ENCODE data around the gene OPCML. TPM values are rescaled to one million over a fixed set of nuclear protein-coding genes. Genes with fewer than 3 reads are reported as not detected.

Gene OPCML
- total RNA-seq, 1 experiment from 2014 or later: not detected

DNA sequence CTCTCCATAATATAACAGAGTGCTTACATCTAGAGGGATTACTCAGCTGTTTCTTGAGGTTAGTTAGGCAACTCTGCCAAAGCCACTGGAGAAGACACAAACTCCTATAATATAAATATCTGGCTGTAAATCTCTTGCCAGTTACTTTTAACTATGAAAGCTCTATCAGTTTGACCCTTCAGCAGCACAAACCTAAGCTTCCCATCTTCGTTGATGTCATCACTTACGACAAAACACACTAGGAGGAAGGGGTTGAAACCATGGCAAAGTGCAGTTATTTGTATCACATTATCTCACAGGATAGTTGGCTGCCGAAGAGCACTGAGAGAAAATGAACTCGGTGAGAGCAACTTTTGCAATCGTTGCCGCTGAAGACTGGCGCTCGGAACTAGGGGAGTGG, 922.1 kb downstream of the OPCML start:
- H3K4me3 ChIP-seq: no peak overlapping the region
- ChIA-PET POLR2A (ENCODE audit: unreplicated experiment) (no interaction called here), CTCF (no interaction called here)
- H3K4me2 ChIP-seq: no peak overlapping the region
- H3K27me3 ChIP-seq (ENCODE audit: insufficient read depth, low read depth): no peaks in the 10 kb centered on the region
- no peak overlapping the region for H3K27ac ChIP-seq
- DNase-seq: no peak
- no peaks in the 10 kb centered on the region for H3K9me3 ChIP-seq (ENCODE audit: insufficient read depth, low read depth)
- intact Hi-C loops (cut with micrococcal nuclease; ENCODE audit: unreplicated experiment): no loop called here
- H3K4me1 ChIP-seq (replicated peaks; ENCODE audit: insufficient read depth): no peaks in the 10 kb centered on the region
- TF ChIP-seq, protein P1, sequence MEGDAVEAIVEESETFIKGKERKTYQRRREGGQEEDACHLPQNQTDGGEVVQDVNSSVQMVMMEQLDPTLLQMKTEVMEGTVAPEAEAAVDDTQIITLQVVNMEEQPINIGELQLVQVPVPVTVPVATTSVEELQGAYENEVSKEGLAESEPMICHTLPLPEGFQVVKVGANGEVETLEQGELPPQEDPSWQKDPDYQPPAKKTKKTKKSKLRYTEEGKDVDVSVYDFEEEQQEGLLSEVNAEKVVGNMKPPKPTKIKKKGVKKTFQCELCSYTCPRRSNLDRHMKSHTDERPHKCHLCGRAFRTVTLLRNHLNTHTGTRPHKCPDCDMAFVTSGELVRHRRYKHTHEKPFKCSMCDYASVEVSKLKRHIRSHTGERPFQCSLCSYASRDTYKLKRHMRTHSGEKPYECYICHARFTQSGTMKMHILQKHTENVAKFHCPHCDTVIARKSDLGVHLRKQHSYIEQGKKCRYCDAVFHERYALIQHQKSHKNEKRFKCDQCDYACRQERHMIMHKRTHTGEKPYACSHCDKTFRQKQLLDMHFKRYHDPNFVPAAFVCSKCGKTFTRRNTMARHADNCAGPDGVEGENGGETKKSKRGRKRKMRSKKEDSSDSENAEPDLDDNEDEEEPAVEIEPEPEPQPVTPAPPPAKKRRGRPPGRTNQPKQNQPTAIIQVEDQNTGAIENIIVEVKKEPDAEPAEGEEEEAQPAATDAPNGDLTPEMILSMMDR (conservative IDR thresholded peaks at IDR 0.05): no peak
- TF ChIP-seq EZH2 (IDR thresholded peaks at IDR 0.05; ENCODE audit: low read depth): no peak
- no peaks in the 10 kb centered on the region for H3F3A ChIP-seq (ENCODE audit: insufficient read depth, low read depth)
- no peaks in the 10 kb centered on the region for H3K79me2 ChIP-seq (ENCODE audit: low read depth)
- H2AFZ ChIP-seq: no peak overlapping the region
- H3K36me3 ChIP-seq (ENCODE audit: low read depth): no peaks in the 10 kb centered on the region
- no peaks in the 10 kb centered on the region for H4K20me1 ChIP-seq (ENCODE audit: insufficient read depth)
- BruUV-seq (replicated peaks): no TSS peak
- no peaks in the 10 kb centered on the region for H3K9me2 ChIP-seq (ENCODE audit: insufficient read depth)

DNA sequence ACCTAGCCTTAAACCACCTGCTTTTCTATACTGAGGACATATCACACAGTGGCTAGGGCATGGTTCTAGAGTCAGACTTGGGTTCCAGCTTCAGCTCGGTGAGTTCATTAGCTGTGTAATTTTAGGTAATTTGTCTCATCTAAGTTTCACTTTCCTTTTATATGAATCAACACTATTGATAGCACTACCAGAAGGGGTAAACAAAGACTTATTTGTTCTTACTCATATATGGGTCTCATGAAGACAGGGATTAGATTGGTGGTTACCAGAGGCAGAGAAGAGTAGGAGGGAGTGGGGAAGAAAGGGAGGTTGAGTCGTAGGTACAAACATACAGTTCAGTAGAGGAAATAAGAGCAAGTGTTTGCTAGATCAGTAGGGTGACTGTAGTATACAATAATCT, 924.7 kb downstream of the OPCML start:
- Histone ChIP-seq H3K9me3 (ENCODE audit: insufficient read depth, low read depth) (no peaks in the 10 kb centered on the region), H3K4me1 (replicated peaks; ENCODE audit: insufficient read depth) (no peaks in the 10 kb centered on the region), H3K4me3 (no peak overlapping the region), H3K4me2 (no peak overlapping the region), H2AFZ (no peak overlapping the region), H3K27me3 (ENCODE audit: insufficient read depth, low read depth) (no peaks in the 10 kb centered on the region), H3K79me2 (ENCODE audit: low read depth) (no peaks in the 10 kb centered on the region), H3K9me2 (ENCODE audit: insufficient read depth) (no peaks in the 10 kb centered on the region), H3K36me3 (ENCODE audit: low read depth) (no peaks in the 10 kb centered on the region), H4K20me1 (ENCODE audit: insufficient read depth) (no peaks in the 10 kb centered on the region), H3K27ac (no peak overlapping the region), H3F3A (ENCODE audit: insufficient read depth, low read depth) (no peaks in the 10 kb centered on the region)
- POLR2A ChIA-PET (ENCODE audit: unreplicated experiment): no interaction called here
- intact Hi-C loops (cut with micrococcal nuclease; ENCODE audit: unreplicated experiment): no loop called here
- no peak for TF ChIP-seq EZH2 (IDR thresholded peaks at IDR 0.05; ENCODE audit: low read depth)
- TF ChIP-seq, protein P1 (conservative IDR thresholded peaks at IDR 0.05): no peak
- CTCF ChIA-PET: no interaction called here
- no peak for DNase-seq
- BruUV-seq (replicated peaks): no TSS peak

DNA sequence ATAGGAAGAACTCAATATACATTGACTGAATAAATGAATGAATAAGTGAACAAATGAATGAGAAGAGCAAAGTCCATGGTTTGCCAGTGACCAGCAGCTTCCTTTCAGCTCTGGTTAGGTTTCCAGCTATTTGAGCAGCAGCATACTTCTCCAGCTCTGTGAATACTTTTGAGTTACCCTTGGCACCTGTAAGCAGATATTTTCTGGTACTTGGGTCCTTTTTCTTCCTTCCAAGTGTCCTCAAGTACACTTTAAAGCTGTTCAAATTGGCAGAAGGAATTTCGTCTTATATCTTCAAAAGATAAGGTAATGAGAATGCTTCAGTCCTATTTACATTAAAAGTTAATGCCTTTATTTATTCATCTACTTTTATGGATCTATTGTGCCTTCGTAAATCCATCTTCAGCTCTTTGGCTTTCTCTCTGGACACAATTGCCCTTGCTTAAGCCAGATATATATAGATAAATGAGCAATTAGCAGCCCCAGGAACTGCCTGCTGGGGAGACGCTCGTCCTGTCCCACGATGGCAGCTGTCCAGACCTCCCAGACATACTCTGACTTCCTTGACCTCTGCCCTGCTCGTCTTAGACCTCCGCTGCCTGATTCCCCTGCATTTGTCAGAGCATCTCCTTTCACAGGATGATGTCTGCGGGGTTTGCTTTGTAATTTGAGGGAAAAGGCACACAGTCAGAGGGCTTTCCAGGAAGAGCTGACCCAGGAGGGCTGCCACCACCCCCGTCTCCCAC, 926.3 kb downstream of the OPCML start:
- no peak for DNase-seq
- intact Hi-C loops (cut with micrococcal nuclease; ENCODE audit: unreplicated experiment): no loop called here
- Histone ChIP-seq H3K27me3 (ENCODE audit: insufficient read depth, low read depth) (no peaks in the 10 kb centered on the region), H3K9me2 (ENCODE audit: insufficient read depth) (no peaks in the 10 kb centered on the region), H3K27ac (no peak overlapping the region), H3K4me1 (replicated peaks; ENCODE audit: insufficient read depth) (no peaks in the 10 kb centered on the region), H2AFZ (no peak overlapping the region), H3K4me2 (no peak overlapping the region), H3K36me3 (ENCODE audit: low read depth) (no peaks in the 10 kb centered on the region), H3K79me2 (ENCODE audit: low read depth) (no peaks in the 10 kb centered on the region), H3K4me3 (no peak overlapping the region), H4K20me1 (ENCODE audit: insufficient read depth) (no peaks in the 10 kb centered on the region), H3F3A (ENCODE audit: insufficient read depth, low read depth) (no peaks in the 10 kb centered on the region), H3K9me3 (ENCODE audit: insufficient read depth, low read depth) (no peaks in the 10 kb centered on the region)
- TF ChIP-seq, protein P1 (conservative IDR thresholded peaks at IDR 0.05): no peak
- no peak for TF ChIP-seq EZH2 (IDR thresholded peaks at IDR 0.05; ENCODE audit: low read depth)
- ChIA-PET CTCF (interaction anchor here (0.6 kb wide), 1 partner anchor 157 kb away, joined by 3 read pairs; no protein-coding TSS in a partner anchor), POLR2A (ENCODE audit: unreplicated experiment) (no interaction called here)
- no TSS peak for BruUV-seq (replicated peaks)

Measured in PC-9 (cell line).